Gastrocnemius medialis (tissue), 4 donors: ENCODE measurements around the gene MBD3L2B.

Experiments
- POLR2A ChIP-seq, 2 donors: fragments of 450-650 bp; IDR thresholded peaks; one replicate each; pipeline ENCODE4 v1.6.1; 2017; ENCODE audit warnings: antibody characterized with exemption in 2 of 2, mild to moderate bottlenecking in 2 of 2, moderate library complexity in 2 of 2
- TF ChIP-seq, protein P1 (sequence below), 5 experiments: fragments of 450-650 bp in 3 of 5; fragments of 200-600 bp in 2 of 5; sonication (generic) in 2 of 5; IDR thresholded peaks in 4 of 5; conservative IDR thresholded peaks in 1 of 5; 1 replicate in 4 of 5; 2 replicates in 1 of 5; pipeline ENCODE4 v1.5.1; 2016 to 2019; ENCODE audit warnings: antibody characterized with exemption in 5 of 5, mild to moderate bottlenecking in 3 of 5, moderate library complexity in 3 of 5

DNA sequence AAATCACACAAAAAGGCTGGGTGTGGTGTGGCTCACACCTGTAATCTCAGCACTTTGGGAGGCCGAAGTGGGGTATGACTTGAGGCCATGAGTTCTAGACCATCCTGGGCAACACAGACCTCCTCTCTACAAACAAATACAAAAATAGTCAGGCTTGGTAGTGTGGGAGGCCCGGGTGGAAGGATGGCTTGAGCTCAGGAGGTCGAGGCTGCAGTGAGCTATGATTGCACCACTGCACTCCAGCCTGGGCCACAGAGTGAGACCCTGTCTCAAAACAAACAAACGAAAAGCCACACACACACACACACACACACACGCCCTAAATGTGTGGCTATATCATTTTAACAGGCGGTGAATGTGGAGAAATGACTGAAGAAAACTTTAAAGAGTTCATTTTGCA is 47.4 kb upstream of the MBD3L2B start:
- TF ChIP-seq POLR2A (IDR thresholded peaks at IDR 0.05): no peak
- TF ChIP-seq, protein P1, sequence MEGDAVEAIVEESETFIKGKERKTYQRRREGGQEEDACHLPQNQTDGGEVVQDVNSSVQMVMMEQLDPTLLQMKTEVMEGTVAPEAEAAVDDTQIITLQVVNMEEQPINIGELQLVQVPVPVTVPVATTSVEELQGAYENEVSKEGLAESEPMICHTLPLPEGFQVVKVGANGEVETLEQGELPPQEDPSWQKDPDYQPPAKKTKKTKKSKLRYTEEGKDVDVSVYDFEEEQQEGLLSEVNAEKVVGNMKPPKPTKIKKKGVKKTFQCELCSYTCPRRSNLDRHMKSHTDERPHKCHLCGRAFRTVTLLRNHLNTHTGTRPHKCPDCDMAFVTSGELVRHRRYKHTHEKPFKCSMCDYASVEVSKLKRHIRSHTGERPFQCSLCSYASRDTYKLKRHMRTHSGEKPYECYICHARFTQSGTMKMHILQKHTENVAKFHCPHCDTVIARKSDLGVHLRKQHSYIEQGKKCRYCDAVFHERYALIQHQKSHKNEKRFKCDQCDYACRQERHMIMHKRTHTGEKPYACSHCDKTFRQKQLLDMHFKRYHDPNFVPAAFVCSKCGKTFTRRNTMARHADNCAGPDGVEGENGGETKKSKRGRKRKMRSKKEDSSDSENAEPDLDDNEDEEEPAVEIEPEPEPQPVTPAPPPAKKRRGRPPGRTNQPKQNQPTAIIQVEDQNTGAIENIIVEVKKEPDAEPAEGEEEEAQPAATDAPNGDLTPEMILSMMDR (IDR thresholded peaks at IDR 0.05 in 4 of 5, conservative IDR thresholded peaks at IDR 0.05 in 1 of 5): no peak
